ENCODE data around the gene PRAMEF11. TPM values are rescaled to one million over a fixed set of nuclear protein-coding genes. Genes with fewer than 3 reads are reported as not detected.
"Not testable (repeated sequence)": the region's sequence is repeated elsewhere in the genome, so short reads cannot be mapped to it uniquely, and the experiment has no call there.

Gene PRAMEF11
- polyA plus RNA-seq, 1 experiment, result not detected

- Histone ChIP-seq H3K4me3 (ENCODE audit: low read depth, low read length) (no peak overlapping the region), H3K9me3 (ENCODE audit: control insufficient read depth, insufficient read depth, low read length) (peaks cover 35% of the 10 kb centered on the region), H3K27ac (ENCODE audit: low read depth, low read length) (no peak overlapping the region), H3K27me3 (ENCODE audit: control insufficient read depth, insufficient read depth, low read length) (no peaks in the 10 kb centered on the region)
- DNase-seq (ENCODE audit: low read depth, low spot score), result no peak
- no peak for TF ChIP-seq CTCF (IDR thresholded peaks at IDR 0.05; ENCODE audit: low read depth, low read length)
- ChIA-PET POLR2A (no interaction called here), CTCF (no interaction called here)
These were observed 19.8 kb downstream of the PRAMEF11 start for GRCh38 chr1:12811409-12811784.

- no peak for TF ChIP-seq CTCF (IDR thresholded peaks at IDR 0.05; ENCODE audit: low read depth, low read length)
- ChIA-PET POLR2A (no interaction called here), CTCF (no interaction called here)
- peaks cover 37% of the 10 kb centered on the region for H3K9me3 ChIP-seq (ENCODE audit: control insufficient read depth, insufficient read depth, low read length)
- no peaks in the 10 kb centered on the region for H3K27me3 ChIP-seq (ENCODE audit: control insufficient read depth, insufficient read depth, low read length)
- no peak overlapping the region for H3K27ac ChIP-seq (ENCODE audit: low read depth, low read length)
- H3K4me3 ChIP-seq (ENCODE audit: low read depth, low read length), result no peak overlapping the region
- DNase-seq (ENCODE audit: low read depth, low spot score), result no peak
These were observed 20.4 kb downstream of the PRAMEF11 start for GRCh38 chr1:12810691-12811408.

GRCh38 chr1:12809933-12810332 is 21.3 kb downstream of the PRAMEF11 start:
- peaks cover 37% of the 10 kb centered on the region for H3K9me3 ChIP-seq (ENCODE audit: control insufficient read depth, insufficient read depth, low read length)
- no peak for TF ChIP-seq CTCF (IDR thresholded peaks at IDR 0.05; ENCODE audit: low read depth, low read length)
- ChIA-PET POLR2A (no interaction called here), CTCF (no interaction called here)
- DNase-seq (ENCODE audit: low read depth, low spot score), result no peak
- no peak overlapping the region for H3K4me3 ChIP-seq (ENCODE audit: low read depth, low read length)
- no peak overlapping the region for H3K27ac ChIP-seq (ENCODE audit: low read depth, low read length)
- H3K27me3 ChIP-seq (ENCODE audit: control insufficient read depth, insufficient read depth, low read length), result no peaks in the 10 kb centered on the region

GRCh38 chr1:12799730-12800129 is 31.5 kb downstream of the PRAMEF11 start:
- TF ChIP-seq CTCF (IDR thresholded peaks at IDR 0.05; ENCODE audit: low read depth, low read length), result no peak
- DNase-seq (ENCODE audit: low read depth, low spot score), result no peak
- no peak overlapping the region for H3K27ac ChIP-seq (ENCODE audit: low read depth, low read length)
- POLR2A ChIA-PET, result no interaction called here
- H3K9me3 ChIP-seq (ENCODE audit: control insufficient read depth, insufficient read depth, low read length), result peaks cover 24% of the 10 kb centered on the region
- no peak overlapping the region for H3K4me3 ChIP-seq (ENCODE audit: low read depth, low read length)
- no peaks in the 10 kb centered on the region for H3K27me3 ChIP-seq (ENCODE audit: control insufficient read depth, insufficient read depth, low read length)
- CTCF ChIA-PET, result no interaction called here

- no peak for TF ChIP-seq CTCF (IDR thresholded peaks at IDR 0.05; ENCODE audit: low read depth, low read length)
- no peak for DNase-seq (ENCODE audit: low read depth, low spot score)
- Histone ChIP-seq H3K27me3 (ENCODE audit: control insufficient read depth, insufficient read depth, low read length) (no peaks in the 10 kb centered on the region), H3K4me3 (ENCODE audit: low read depth, low read length) (no peak overlapping the region), H3K27ac (ENCODE audit: low read depth, low read length) (no peak overlapping the region), H3K9me3 (ENCODE audit: control insufficient read depth, insufficient read depth, low read length) (peaks cover 24% of the 10 kb centered on the region)
- POLR2A ChIA-PET, result no interaction called here
- CTCF ChIA-PET, result no interaction called here
These were observed 32.3 kb downstream of the PRAMEF11 start for GRCh38 chr1:12798911-12799310.

DNA sequence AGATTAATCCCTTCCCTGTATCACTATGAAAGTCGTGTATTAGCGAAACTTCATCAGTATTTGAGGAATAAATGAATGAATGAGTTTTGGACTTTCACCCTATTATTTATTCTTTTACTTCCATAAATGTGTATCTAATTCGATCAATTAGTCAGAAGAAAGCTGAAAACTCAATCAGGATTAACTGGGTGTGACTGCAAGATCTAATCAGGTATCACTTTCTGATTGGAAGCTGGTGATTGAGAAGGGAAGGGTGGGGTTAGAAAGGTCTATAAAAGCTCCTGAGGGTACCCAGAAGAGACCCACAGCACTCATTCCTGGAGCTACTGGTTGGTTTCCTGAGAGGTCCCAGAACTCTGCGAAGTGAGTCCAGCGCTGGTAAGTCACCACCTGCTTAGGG is 40.1 kb downstream of the PRAMEF11 start, which contains the start of gene PRAMEF1:
PRAMEF1 (plus strand) TSS at position 301 of the 400 bp plus-strand sequence. CDS start 1,831 bp downstream, outside the sequence.
- POLR2A ChIA-PET, CTCF ChIA-PET: not testable (repeated sequence)

GRCh38 chr1:12784729-12785128 is 46.5 kb downstream of the PRAMEF11 start:
- H3K27me3 ChIP-seq (ENCODE audit: control insufficient read depth, insufficient read depth, low read length); POLR2A ChIA-PET; H3K9me3 ChIP-seq (ENCODE audit: control insufficient read depth, insufficient read depth, low read length); DNase-seq (ENCODE audit: low read depth, low spot score); H3K27ac ChIP-seq (ENCODE audit: low read depth, low read length); H3K4me3 ChIP-seq (ENCODE audit: low read depth, low read length); CTCF ChIA-PET: not testable (repeated sequence)

More for the DNA sequence above, 40.1 kb downstream of the PRAMEF11 start, which contains the start of gene PRAMEF1:
- H3K27me3 ChIP-seq (ENCODE audit: control insufficient read depth, insufficient read depth, low read length); H3K9me3 ChIP-seq (ENCODE audit: control insufficient read depth, insufficient read depth, low read length); H3K27ac ChIP-seq (ENCODE audit: low read depth, low read length); H3K4me3 ChIP-seq (ENCODE audit: low read depth, low read length); DNase-seq (ENCODE audit: low read depth, low spot score): not testable (repeated sequence)

DNA sequence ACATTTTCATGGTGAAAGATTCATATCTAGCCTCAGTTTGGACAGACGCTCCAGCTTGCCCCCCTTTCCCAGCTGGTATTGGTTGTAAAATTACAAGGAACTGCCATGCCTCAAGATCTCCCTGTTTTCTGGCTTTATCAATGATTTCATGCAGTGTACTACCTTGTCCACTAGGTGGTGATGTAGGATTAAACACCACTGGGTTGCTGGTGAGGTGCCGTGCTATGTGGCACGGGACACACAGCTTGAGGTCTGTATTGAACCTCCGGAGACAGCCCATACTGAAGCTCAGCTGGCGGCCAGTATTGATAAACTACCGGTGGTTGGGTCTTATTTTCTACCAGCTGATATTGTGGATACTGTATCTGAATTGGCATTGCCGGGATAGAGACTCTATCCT is 47.4 kb downstream of the PRAMEF11 start:
- H3K9me3 ChIP-seq (ENCODE audit: control insufficient read depth, insufficient read depth, low read length); H3K27me3 ChIP-seq (ENCODE audit: control insufficient read depth, insufficient read depth, low read length); CTCF ChIA-PET: not testable (repeated sequence)

More for the DNA sequence above, 47.4 kb downstream of the PRAMEF11 start:
- POLR2A ChIA-PET; H3K27ac ChIP-seq (ENCODE audit: low read depth, low read length); DNase-seq (ENCODE audit: low read depth, low spot score); H3K4me3 ChIP-seq (ENCODE audit: low read depth, low read length): not testable (repeated sequence)
